ENCODE measurements around the gene NRROS.

Gene NRROS

GRCh38 chr3:196677353-196677752 is 37.9 kb downstream of the NRROS start:
- no peak for DNase-seq (ENCODE audit: low read depth in 3 of 3, low spot score in 1 of 3)

GRCh38 chr3:196677931-196678330 is 38.4 kb downstream of the NRROS start:
- no peak for DNase-seq (ENCODE audit: low read depth in 3 of 3, low spot score in 1 of 3)

- peak; percentile 11 to 45 (median 38) for DNase-seq (ENCODE audit: low read depth in 3 of 3, low spot score in 1 of 3)
Measured at GRCh38 chr3:196684548-196685407, 45.3 kb downstream of the NRROS start.

- DNase-seq (ENCODE audit: low read depth in 3 of 3, low spot score in 1 of 3): no peak
Measured at GRCh38 chr3:196686436-196686835, 46.9 kb downstream of the NRROS start.

GRCh38 chr3:196688349-196688748 is 48.9 kb downstream of the NRROS start:
- no peak for DNase-seq (ENCODE audit: low read depth in 3 of 3, low spot score in 1 of 3)

DNA sequence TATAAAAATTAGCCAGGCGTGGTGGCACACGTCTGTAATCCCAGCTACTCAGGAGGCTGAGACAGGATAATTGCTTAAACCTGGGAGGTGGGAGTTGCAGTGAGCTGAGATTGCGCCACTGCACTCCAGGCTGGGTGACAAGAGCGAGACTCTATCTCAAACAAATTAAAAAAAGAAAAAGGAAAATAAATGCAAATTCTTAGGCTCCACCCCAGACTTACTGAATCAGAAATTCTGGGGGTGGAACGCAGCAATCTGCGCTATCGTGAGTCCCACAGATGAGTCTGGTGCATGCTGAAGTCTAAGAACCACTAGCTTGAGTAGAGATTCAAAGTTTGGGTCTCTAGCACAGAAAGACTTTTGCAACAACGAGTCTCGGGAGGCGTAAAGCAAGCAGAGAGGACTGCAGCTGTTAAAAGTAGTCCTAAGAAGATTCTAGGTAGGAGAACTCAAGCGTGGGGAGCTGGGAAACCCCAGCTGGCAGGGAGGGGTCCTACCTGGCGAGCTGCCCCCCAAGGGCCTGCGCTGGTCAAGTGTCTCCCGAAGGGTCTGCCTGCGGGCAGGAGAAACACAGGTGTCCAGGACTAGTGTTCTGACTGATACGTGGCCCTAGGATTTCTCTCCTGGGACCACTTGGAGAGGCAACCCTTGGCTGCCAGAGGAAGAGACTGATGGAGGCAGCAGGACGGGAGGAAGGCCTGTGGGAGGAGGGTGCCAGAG is 50.6 kb downstream of the NRROS start:
- no peak for DNase-seq (ENCODE audit: low read depth in 3 of 3, low spot score in 1 of 3)

- no peak for DNase-seq (ENCODE audit: low read depth in 3 of 3, low spot score in 1 of 3)
Measured at GRCh38 chr3:196691386-196691785, 51.9 kb downstream of the NRROS start.

- DNase-seq (ENCODE audit: low read depth in 3 of 3, low spot score in 1 of 3): no peak
Measured at GRCh38 chr3:196694202-196694638, 54.7 kb downstream of the NRROS start.

DNA sequence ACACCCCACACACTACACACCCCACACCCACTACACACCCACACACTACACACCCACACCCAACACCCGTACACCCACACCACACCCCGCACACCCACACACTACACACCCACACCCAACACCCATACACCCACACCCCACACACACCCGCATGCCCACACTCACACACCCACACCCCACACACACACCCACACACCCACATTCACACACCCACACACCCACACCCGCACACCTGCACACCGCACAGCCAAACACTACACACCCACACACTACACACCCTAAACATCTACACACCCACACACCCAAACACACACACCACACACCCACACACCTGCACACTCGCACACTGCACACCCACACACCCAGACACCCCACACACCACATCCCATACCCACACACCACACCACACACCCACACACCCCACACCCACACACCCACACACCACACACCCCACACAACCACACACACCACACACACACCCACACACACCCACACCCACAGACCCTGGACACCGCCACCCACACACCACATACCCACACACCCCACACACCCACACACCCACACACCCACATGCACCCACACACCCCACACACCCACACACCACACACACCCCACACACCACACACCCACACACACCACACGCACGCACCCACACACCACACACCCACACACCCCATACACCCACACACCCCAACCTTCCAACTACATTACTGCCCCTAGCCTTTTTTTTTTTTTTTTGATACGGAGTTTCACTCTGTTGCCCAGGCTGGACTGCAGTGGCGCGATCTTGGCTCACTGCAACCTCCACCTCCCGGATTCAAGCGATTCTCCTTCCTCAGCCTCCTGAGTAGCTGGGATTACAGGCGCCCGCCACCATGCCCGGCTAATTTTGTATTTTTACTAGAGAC is 55.7 kb downstream of the NRROS start:
- no peak for DNase-seq (ENCODE audit: low read depth in 3 of 3, low spot score in 1 of 3)

- DNase-seq (ENCODE audit: low read depth in 3 of 3, low spot score in 1 of 3): no peak
Measured at GRCh38 chr3:196695849-196696226, 56.3 kb downstream of the NRROS start.

GRCh38 chr3:196697270-196697669 is 57.8 kb downstream of the NRROS start:
- DNase-seq (ENCODE audit: low read depth in 3 of 3, low spot score in 1 of 3): no peak

DNA sequence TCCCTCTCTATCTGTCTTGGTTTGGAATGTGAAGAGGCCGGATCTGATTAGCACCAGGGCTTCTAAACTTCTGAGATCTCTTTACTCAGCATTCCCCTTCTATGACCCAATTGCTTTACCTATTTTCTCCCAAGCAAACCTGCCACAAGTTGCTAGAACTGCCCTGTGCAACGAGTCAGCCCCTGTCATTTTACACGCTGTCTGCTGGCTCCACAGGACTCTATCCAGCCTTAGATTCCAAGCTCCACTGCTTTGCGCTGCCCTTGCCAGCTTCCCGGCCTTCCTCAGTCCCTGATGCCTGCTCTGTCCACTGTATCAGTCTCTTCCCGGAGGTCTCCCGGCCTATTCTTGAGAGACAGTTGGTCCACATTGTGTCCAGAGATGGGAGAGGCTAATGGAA is 60.3 kb downstream of the NRROS start:
- no peak for DNase-seq (ENCODE audit: low read depth in 3 of 3, low spot score in 1 of 3)

DNA sequence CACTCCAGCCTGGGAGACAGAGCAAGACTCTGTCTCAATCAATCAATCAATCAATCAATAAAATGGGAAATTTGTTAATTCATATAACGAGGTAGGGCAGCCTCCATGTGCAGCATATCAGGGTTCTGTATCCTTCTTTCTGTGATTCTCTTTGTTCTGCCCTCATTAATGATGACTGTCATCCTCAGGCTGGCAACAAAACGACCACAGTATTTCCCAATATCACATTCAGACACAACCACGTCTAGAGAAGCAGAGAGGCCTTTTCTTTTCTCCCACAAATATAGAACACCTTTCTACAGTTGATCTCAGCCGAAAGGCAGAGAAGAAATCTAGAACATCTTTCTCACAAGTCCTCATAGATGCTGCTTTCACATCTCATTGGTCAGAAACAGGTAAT is 61.3 kb downstream of the NRROS start:
- no peak for DNase-seq (ENCODE audit: low read depth in 3 of 3, low spot score in 1 of 3)

- DNase-seq (ENCODE audit: low read depth in 3 of 3, low spot score in 1 of 3): no peak
Measured at GRCh38 chr3:196706327-196706726, 66.8 kb downstream of the NRROS start.

DNA sequence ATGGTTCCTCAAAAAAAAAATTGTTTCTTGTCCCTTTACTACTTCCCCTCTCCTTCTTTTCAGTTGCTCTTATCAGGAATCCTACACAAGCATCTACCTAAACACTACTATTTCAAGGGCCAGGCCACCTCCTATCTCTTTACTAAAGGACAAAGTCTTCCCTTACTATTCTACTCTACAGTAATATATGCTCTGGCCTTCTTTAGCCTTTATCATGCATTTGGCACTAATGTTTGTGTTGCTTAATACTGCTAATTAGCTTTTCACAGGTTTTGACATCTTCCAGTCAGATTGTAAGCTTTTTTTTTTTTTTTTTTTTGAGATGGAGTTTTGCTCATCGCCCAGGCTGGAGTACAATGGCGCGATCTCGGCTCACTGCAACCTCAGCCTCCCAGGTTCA is 67.2 kb downstream of the NRROS start:
- DNase-seq (ENCODE audit: low read depth in 3 of 3, low spot score in 1 of 3): no peak

GRCh38 chr3:196707566-196707965 is 68.1 kb downstream of the NRROS start:
- DNase-seq (ENCODE audit: low read depth in 3 of 3, low spot score in 1 of 3): no peak

GRCh38 chr3:196708467-196708866 is 69.0 kb downstream of the NRROS start:
- DNase-seq (ENCODE audit: low read depth in 3 of 3, low spot score in 1 of 3): no peak
